Tibial artery (tissue), 4 donors: ENCODE measurements around the gene RNF166.

Source experiments
- DNase-seq, 2 donors: peaks; one replicate each; pipeline ENCODE4 v3.0.0-alpha.2; 2019
- H3K27ac ChIP-seq, 2 donors: fragments of 200-600 bp; sonication (generic) in 1 of 2; 1 replicate in 1 of 2; 2 replicates in 1 of 2; pipeline ENCODE4 v1.5.1; 2018 to 2019; ENCODE audit warnings: mild to moderate bottlenecking in 1 of 2
- H3K27me3 ChIP-seq, 2 donors: fragments of 200-600 bp; sonication (generic) in 1 of 2; one replicate each; pipeline versions ENCODE4 v1.5.1 to v1.6.0; 2016 to 2019
- H3K36me3 ChIP-seq, 3 donors: fragments of 200-600 bp; sonication (generic) in 2 of 3; one replicate each; pipeline ENCODE4 v1.5.1; 2016 to 2019; ENCODE audit warnings: mild to moderate bottlenecking in 2 of 3
- H3K4me1 ChIP-seq, 4 donors: fragments of 200-600 bp; sonication (generic) in 2 of 4; 1 replicate in 3 of 4; 2 replicates in 1 of 4; pipeline ENCODE4 v1.5.1; 2016 to 2019
- H3K4me3 ChIP-seq, 2 donors: fragments of 200-600 bp; sonication (generic) in 1 of 2; 1 replicate in 1 of 2; 2 replicates in 1 of 2; pipeline ENCODE4 v1.5.1; 2018 to 2019; ENCODE audit warnings: mild to moderate bottlenecking in 2 of 2
- H3K9me3 ChIP-seq, 3 donors: fragments of 200-600 bp; sonication (generic) in 1 of 3; one replicate each; pipeline ENCODE4 v1.5.1; 2016 to 2019
- intact Hi-C: fragments of 100-400 bp; cut with DNase I; formaldehyde crosslinking; loops from one replicate; pipeline ENCODE4 v1.15.0; 2023; ENCODE audit warnings: low total_unique reads
- TF ChIP-seq, protein P1 (sequence below), 2 experiments: fragments of 200-600 bp in 1 of 2; fragments of 450-650 bp in 1 of 2; IDR thresholded peaks; one replicate each; pipeline ENCODE4 v1.5.1; 2017 to 2019; ENCODE audit warnings: antibody characterized with exemption in 2 of 2, mild to moderate bottlenecking in 1 of 2, moderate library complexity in 1 of 2

The RNF166 gene

GRCh38 chr16:88681084-88681680, 25.0 kb downstream of the RNF166 start:
- H3K4me3 ChIP-seq: no peak overlapping the region
- TF ChIP-seq, protein P1, sequence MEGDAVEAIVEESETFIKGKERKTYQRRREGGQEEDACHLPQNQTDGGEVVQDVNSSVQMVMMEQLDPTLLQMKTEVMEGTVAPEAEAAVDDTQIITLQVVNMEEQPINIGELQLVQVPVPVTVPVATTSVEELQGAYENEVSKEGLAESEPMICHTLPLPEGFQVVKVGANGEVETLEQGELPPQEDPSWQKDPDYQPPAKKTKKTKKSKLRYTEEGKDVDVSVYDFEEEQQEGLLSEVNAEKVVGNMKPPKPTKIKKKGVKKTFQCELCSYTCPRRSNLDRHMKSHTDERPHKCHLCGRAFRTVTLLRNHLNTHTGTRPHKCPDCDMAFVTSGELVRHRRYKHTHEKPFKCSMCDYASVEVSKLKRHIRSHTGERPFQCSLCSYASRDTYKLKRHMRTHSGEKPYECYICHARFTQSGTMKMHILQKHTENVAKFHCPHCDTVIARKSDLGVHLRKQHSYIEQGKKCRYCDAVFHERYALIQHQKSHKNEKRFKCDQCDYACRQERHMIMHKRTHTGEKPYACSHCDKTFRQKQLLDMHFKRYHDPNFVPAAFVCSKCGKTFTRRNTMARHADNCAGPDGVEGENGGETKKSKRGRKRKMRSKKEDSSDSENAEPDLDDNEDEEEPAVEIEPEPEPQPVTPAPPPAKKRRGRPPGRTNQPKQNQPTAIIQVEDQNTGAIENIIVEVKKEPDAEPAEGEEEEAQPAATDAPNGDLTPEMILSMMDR (IDR thresholded peaks at IDR 0.05): no peak
- no peak overlapping the region for H3K27ac ChIP-seq
- no peaks in the 10 kb centered on the region for H3K9me3 ChIP-seq
- DNase-seq: no peak
- H3K36me3 ChIP-seq: no peaks in the 10 kb centered on the region
- H3K27me3 ChIP-seq: peaks cover 2 to 83% of the 10 kb centered on the region in 2 donors
- H3K4me1 ChIP-seq: peaks cover 0 to 12% (median 9%) of the 10 kb centered on the region in 4 donors
- intact Hi-C loops: no loop called here

GRCh38 chr16:88680554-88681083, 25.6 kb downstream of the RNF166 start:
- Histone ChIP-seq H3K36me3 (no peaks in the 10 kb centered on the region), H3K4me3 (no peak overlapping the region), H3K27ac (no peak overlapping the region), H3K9me3 (no peaks in the 10 kb centered on the region), H3K27me3 (peaks cover 0 to 77% of the 10 kb centered on the region in 2 donors), H3K4me1 (peaks cover 0 to 6% (median 4%) of the 10 kb centered on the region in 4 donors)
- TF ChIP-seq, protein P1 (IDR thresholded peaks at IDR 0.05): no peak
- DNase-seq: no peak
- intact Hi-C loops: no loop called here

DNA sequence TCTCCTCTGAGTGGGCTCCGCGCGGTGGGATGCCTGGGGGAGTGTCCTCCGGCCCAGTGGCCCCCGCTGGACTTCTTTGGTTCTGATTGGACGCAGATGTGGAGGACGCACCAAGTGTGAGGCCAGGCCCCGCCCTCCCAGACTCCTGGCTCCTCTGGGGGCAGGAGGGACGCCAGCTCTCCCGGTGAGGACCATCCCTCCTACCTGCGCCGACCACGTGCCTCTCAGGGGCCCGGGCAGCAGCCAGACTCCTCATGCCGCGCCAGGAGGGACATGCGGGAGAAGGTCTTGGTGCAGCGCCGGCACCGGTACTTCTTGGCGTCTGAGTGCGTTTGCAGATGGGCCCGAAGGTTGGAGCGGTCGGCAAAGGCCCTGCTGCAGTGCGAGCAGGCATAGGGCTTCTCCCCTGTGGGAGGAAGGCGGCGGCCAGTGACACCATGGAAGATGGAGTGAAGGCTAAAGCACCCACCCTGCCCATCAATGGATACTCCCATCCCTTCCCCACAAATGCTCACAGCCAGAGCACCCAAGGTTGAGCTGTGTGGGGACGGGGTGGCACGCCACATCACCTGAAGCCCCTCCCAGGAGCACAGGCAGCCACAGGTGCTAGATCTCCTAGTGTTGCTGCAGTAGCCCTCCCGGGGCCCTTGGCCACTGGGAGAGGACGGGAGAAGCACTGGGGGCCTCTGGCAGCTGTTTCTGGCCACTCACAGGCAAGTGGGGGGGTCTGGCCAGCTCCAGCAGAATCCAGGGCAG, 27.8 kb downstream of the RNF166 start:
- DNase-seq: no peak
- no peak overlapping the region for H3K27ac ChIP-seq
- no peaks in the 10 kb centered on the region for H3K9me3 ChIP-seq
- TF ChIP-seq, protein P1 (IDR thresholded peaks at IDR 0.05): no peak
- no peaks in the 10 kb centered on the region for H3K4me1 ChIP-seq
- H3K4me3 ChIP-seq: no peak overlapping the region
- intact Hi-C loops: no loop called here
- peaks cover 0 to 12% (median 5%) of the 10 kb centered on the region in 3 donors for H3K36me3 ChIP-seq
- peaks cover 0 to 56% of the 10 kb centered on the region in 2 donors for H3K27me3 ChIP-seq

DNA sequence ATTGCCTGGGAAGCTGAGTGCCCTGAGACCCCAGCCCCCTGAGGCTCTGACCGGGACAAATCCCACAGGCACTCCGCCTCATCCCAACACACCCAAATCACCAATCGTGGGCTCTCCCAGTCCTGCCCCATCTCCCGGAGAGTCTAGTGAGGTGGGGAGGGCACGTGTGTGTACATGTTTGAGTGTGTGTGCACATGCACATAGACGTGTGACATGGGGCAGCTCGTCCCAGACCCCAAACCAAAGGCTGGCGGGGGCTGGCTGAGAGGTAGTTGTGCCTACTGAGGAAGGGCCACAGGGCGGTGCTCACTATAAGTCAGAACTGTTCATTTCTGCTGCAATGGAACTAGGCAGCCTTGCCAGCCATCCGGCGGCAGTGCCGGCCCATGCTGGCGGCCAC, 28.5 kb downstream of the RNF166 start:
- Histone ChIP-seq H3K36me3 (peaks cover 0 to 12% (median 7%) of the 10 kb centered on the region in 3 donors), H3K9me3 (no peaks in the 10 kb centered on the region), H3K27ac (no peak overlapping the region), H3K4me1 (no peaks in the 10 kb centered on the region), H3K27me3 (peaks cover 0 to 50% of the 10 kb centered on the region in 2 donors), H3K4me3 (no peak overlapping the region)
- no peak for DNase-seq
- intact Hi-C loops: no loop called here
- TF ChIP-seq, protein P1 (IDR thresholded peaks at IDR 0.05): no peak

DNA sequence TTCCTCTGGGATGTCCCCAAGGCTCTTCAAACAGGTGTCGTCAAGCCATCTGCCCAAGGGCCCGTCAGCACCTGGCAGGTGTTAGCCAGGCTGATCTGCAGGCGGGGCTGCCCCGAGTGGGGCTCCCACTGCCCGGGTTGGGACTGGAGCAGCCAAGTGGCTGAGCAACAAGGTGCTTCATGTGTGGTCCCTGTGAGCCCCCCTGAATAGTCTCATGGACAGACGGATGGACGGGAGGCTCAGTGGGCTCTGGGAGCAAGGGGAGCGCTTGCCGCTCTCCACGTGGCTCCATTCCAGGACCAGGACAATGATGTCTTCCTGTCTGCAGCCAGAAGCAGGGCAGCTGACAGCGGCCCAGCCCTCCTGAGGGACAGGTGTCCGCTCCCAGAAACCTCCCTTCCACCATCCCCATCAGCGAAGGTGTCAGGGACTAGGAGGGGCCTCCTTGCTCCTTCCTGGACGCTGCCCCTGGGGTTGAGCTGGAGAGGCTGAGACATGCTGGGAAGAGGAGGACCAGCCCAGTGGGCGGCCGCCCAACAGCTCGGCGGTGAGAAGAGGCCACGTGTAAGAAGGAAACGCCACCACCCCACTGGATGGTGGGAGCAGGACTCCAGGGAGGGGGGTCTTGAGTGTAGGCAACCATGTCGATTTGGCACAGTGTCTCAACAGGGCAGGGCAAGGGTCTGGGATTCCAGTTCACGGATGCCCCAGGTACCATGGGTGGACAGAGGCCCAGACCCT, 29.5 kb downstream of the RNF166 start:
- no peak for DNase-seq
- no peaks in the 10 kb centered on the region for H3K4me1 ChIP-seq
- H3K27me3 ChIP-seq: peaks cover 0 to 43% of the 10 kb centered on the region in 2 donors
- intact Hi-C loops: no loop called here
- no peak overlapping the region for H3K27ac ChIP-seq
- H3K36me3 ChIP-seq: peaks cover 0 to 19% (median 7%) of the 10 kb centered on the region in 3 donors
- no peak overlapping the region for H3K4me3 ChIP-seq
- H3K9me3 ChIP-seq: no peaks in the 10 kb centered on the region
- TF ChIP-seq, protein P1 (IDR thresholded peaks at IDR 0.05): no peak
